Measurements from ENCODE around the gene LRRC52. TPM values are rescaled to one million over a fixed set of nuclear protein-coding genes. Genes with fewer than 3 reads are reported as not detected.

Gene LRRC52
- polyA plus RNA-seq, 2 of the 4 experiments (the other 2 are of a cell fraction), result not detected

GRCh38 chr1:165573787-165574186, 30.0 kb downstream of the LRRC52 start:
- WGBS (ENCODE audit: missing lambda C conversion rate), result 0% methylated on average over 1 of the region's 1 CpG
- POLR2A ChIA-PET, result no interaction called here
- H3K27ac ChIP-seq, result no peak overlapping the region
- no peaks in the 10 kb centered on the region for H3K9me3 ChIP-seq
- TF ChIP-seq ATOH8 (CRISPR knock-in tag; IDR thresholded peaks at IDR 0.05; ENCODE audit: low read depth) (no peak), CHD4 (IDR thresholded peaks at IDR 0.05; ENCODE audit: borderline replicate concordance) (no peak), HOXA7 (CRISPR knock-in tag; IDR thresholded peaks at IDR 0.05) (no peak), E2F6 (IDR thresholded peaks at IDR 0.05; ENCODE audit: borderline replicate concordance, low read depth) (no peak), GATA3 (IDR thresholded peaks at IDR 0.05; ENCODE audit: borderline replicate concordance) (no peak), CBX2 (IDR thresholded peaks at IDR 0.05; ENCODE audit: borderline replicate concordance, low read depth) (no peak), BCL3 (IDR thresholded peaks at IDR 0.05) (no peak), ESRRA (IDR thresholded peaks at IDR 0.05; ENCODE audit: borderline replicate concordance, low read length) (no peak), POLR2AphosphoS2 (conservative IDR thresholded peaks at IDR 0.05; ENCODE audit: low read length) (no peak), MAX (IDR thresholded peaks at IDR 0.05) (no peak), NR3C1 (IDR thresholded peaks at IDR 0.05) (no peak), EHF (CRISPR knock-in tag; IDR thresholded peaks at IDR 0.05) (no peak)
- no peak overlapping the region for H3K4me3 ChIP-seq
- CTCF ChIA-PET, result interaction anchor here (0.8 to 5.5 kb wide), 3 partner anchors 19 to 181 kb away, joined by 3 to 22 read pairs (median 12); no protein-coding TSS in a partner anchor
- FAIRE-seq, result no peak
- DNase-seq (ENCODE audit: low read depth in 1 of 2, low spot score in 1 of 2), result no peak
- H3K4me2 ChIP-seq, result no peak overlapping the region
- no peaks in the 10 kb centered on the region for H3K4me1 ChIP-seq
- ATAC-seq, result no peak

GRCh38 chr1:165574295-165574694, 30.5 kb downstream of the LRRC52 start:
- POLR2A ChIA-PET, result no interaction called here
- no peak overlapping the region for H3K4me3 ChIP-seq
- no peak for TF ChIP-seq HOXB13 (CRISPR knock-in tag; IDR thresholded peaks at IDR 0.05; ENCODE audit: low read depth)
- TF ChIP-seq RAD21 (conservative IDR thresholded peaks at IDR 0.05 in 1 of 2, IDR thresholded peaks at IDR 0.05 in 1 of 2), result no peak
- no peak for TF ChIP-seq JUNB (IDR thresholded peaks at IDR 0.05)
- TF ChIP-seq ATOH8 (CRISPR knock-in tag; IDR thresholded peaks at IDR 0.05; ENCODE audit: low read depth), result no peak
- TF ChIP-seq NPAS2 (CRISPR knock-in tag; IDR thresholded peaks at IDR 0.05; ENCODE audit: borderline replicate concordance), result no peak
- no peak for TF ChIP-seq NR3C1 (IDR thresholded peaks at IDR 0.05)
- no peak for TF ChIP-seq POLR2A (IDR thresholded peaks at IDR 0.05; ENCODE audit: low read length)
- no peak for TF ChIP-seq FOSL2 (IDR thresholded peaks at IDR 0.05)
- no peak for TF ChIP-seq FOSL2 (CRISPR knock-in tag; IDR thresholded peaks at IDR 0.05)
- no peak for TF ChIP-seq FOSB (CRISPR knock-in tag; IDR thresholded peaks at IDR 0.05)
- TF ChIP-seq EHMT2 (IDR thresholded peaks at IDR 0.05; ENCODE audit: low read depth), result no peak
- no peak for TF ChIP-seq HEYL (CRISPR knock-in tag; IDR thresholded peaks at IDR 0.05)
- no peak for TF ChIP-seq CHD2 (IDR thresholded peaks at IDR 0.05; ENCODE audit: low read length, partially characterized antibody)
- no peak for TF ChIP-seq CBX2 (IDR thresholded peaks at IDR 0.05; ENCODE audit: borderline replicate concordance, low read depth)
- TF ChIP-seq PHF8 (IDR thresholded peaks at IDR 0.05; ENCODE audit: borderline replicate concordance, low read depth), result no peak
- no peak for FAIRE-seq
- ATAC-seq, result no peak
- CTCF ChIA-PET, result interaction anchor here (0.8 to 5.5 kb wide), 5 partner anchors 18 to 460 kb away, joined by 3 to 22 read pairs (median 9); no protein-coding TSS in a partner anchor
- no peak overlapping the region for H3K27ac ChIP-seq
- DNase-seq (ENCODE audit: low read depth in 1 of 2, low spot score in 1 of 2), result no peak
- no peaks in the 10 kb centered on the region for H3K4me1 ChIP-seq
- no peaks in the 10 kb centered on the region for H3K9me3 ChIP-seq
- no peak overlapping the region for H3K4me2 ChIP-seq
